Pancreas (tissue), 10 donors: Measurements from ENCODE around the gene TTLL5. TPM values are rescaled to one million over a fixed set of nuclear protein-coding genes. Genes with fewer than 3 reads are reported as not detected.
"Not testable (repeated sequence)": the region's sequence is repeated elsewhere in the genome, so short reads cannot be mapped to it uniquely, and the experiment has no call there.

Experiments
- ATAC-seq, 4 donors: fragments of 200-7000 bp; cut with Tn5 transposase; one replicate each; pipeline versions ENCODE4 v1.8.0 to v1.9.1; 2020; ENCODE audit warnings: mild to moderate bottlenecking in 4 of 4, moderate library complexity in 4 of 4
- DNase-seq, 6 donors: peaks; one replicate each; pipeline ENCODE4 v3.0.0-alpha.2; 2020
- FAIRE-seq: peaks from 2 replicates; lab custom pipeline; 2012; peaks lifted over from hg19 to GRCh38; lab: Jason Lieb, UNC
- H3K27ac ChIP-seq, 4 donors: fragments of 200-600 bp; sonication (generic); 1 replicate in 3 of 4; 2 replicates in 1 of 4; pipeline versions ENCODE4 v1.5.0 to v1.8.0; 2020
- H3K27me3 ChIP-seq, 4 donors: fragments of 200-600 bp; one replicate each; pipeline ENCODE4 v1.8.0; 2021
- H3K36me3 ChIP-seq, 3 donors: fragments of 200-600 bp; sonication (generic) in 1 of 3; one replicate each; pipeline versions ENCODE4 v1.5.0 to v1.8.0; 2020 to 2021
- H3K4me1 ChIP-seq, 3 donors: fragments of 200-600 bp; one replicate each; pipeline ENCODE4 v1.8.0; 2021
- H3K4me3 ChIP-seq, 4 donors: fragments of 200-600 bp; sonication (generic) in 2 of 4; one replicate each; pipeline versions ENCODE4 v1.5.0 to v1.8.0; 2020 to 2021
- H3K9me3 ChIP-seq, 4 donors: fragments of 200-600 bp; one replicate each; pipeline ENCODE4 v1.8.0; 2021
- WGBS, 2 donors: extraction: QIAGEN DNeasy Blood & Tissue Kit; methylation state at CpG; one replicate each; pipeline ENCODE4 v1.1.7; 2013; 5-methylcytosine and 5-hydroxymethylcytosine counted together
- intact Hi-C, 3 donors: fragments of 100-400 bp; cut with DNase I; formaldehyde crosslinking; loops; one replicate each; pipeline versions ENCODE4 v1.11.1 to v1.14.2; 2022
- polyA plus RNA-seq, 2 donors: library from polyadenylated mRNA; stranded (reverse); fragments of 200-250 nt; gene quantifications; one replicate each; pipeline ENCODE4 v1.2.3, GENCODE V29; 2013
- total RNA-seq, 6 donors: library from RNA; stranded (reverse); fragmentation: NEBNext Ultra II Directional in 4 of 6; extraction: Animal tissue kit (Norgen Biotek cat#: 25700) in 4 of 6; gene quantifications; one replicate each; pipeline versions ENCODE4 v1.2.1 to v1.2.4, GENCODE V29; 2021 to 2023
- TF ChIP-seq, protein P1 (sequence below), 4 donors: fragments of 200-600 bp; sonication (generic) in 3 of 4; IDR thresholded peaks; one replicate each; pipeline versions ENCODE4 v1.5.0 to v1.8.0; 2021; ENCODE audit warnings: antibody characterized with exemption in 4 of 4
- donor health status: healthy with polysubstance abuse.
- donor health status: DM: no; HTN: no; CAD: no; lungs with moderate emphysema.
- donor health status: DM: no; HTN: no; CAD: no.
- donor health status: control.
- donor health status: control.
- donor health status: Bipolar disorder and iron deficiency.
- donor health status: DM: yes; HTN: yes; CAD: no.
- donor health status: DM: no; HTN: no; CAD: no.
- donor health status: DM: no; HTN: no; CAD: no.
- donor health status: DM: yes; HTN: yes; CAD: no.

Gene TTLL5
- total and polyA plus RNA-seq, 8 donors: 7.6 to 22.6 (median 12.0) TPM

DNA sequence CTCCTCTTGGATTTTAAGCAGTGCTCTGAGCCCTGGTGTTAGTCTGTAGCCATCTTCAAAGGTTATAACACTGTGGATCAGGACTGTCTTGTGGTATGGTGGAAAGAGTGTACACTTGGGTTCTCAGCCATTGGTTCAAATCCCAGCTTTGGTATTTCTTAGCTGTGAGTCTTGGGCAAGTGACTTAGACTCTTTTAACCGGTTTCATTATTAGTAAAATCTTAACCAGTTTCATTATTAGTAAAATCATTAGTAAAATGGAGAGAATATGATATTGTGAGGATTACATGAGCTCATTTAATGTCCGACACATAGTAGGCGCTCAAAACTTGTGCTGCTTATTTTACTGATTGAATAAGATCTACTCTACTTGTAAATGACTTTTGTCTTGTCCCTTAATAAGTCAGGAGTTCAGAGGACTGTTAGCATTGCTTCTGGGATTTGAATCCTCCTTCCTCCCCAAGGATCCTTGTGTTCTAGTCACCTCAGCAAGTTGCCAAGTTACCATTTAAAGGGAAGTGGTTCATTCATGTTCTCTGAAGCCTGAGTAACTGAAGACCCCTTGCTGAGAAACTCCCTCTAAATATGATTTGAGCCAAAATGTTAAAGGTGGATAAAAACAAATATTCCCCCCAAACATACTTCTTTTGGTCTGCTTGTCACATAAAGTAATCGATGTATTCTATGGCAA, 12.4 kb downstream of the TTLL5 start:
- Histone ChIP-seq H3K9me3 (no peaks in the 10 kb centered on the region), H3K36me3 (no peaks in the 10 kb centered on the region), H3K4me3 (no peak overlapping the region), H3K27ac (no peak overlapping the region), H3K27me3 (no peaks in the 10 kb centered on the region), H3K4me1 (no peaks in the 10 kb centered on the region)
- TF ChIP-seq, protein P1, sequence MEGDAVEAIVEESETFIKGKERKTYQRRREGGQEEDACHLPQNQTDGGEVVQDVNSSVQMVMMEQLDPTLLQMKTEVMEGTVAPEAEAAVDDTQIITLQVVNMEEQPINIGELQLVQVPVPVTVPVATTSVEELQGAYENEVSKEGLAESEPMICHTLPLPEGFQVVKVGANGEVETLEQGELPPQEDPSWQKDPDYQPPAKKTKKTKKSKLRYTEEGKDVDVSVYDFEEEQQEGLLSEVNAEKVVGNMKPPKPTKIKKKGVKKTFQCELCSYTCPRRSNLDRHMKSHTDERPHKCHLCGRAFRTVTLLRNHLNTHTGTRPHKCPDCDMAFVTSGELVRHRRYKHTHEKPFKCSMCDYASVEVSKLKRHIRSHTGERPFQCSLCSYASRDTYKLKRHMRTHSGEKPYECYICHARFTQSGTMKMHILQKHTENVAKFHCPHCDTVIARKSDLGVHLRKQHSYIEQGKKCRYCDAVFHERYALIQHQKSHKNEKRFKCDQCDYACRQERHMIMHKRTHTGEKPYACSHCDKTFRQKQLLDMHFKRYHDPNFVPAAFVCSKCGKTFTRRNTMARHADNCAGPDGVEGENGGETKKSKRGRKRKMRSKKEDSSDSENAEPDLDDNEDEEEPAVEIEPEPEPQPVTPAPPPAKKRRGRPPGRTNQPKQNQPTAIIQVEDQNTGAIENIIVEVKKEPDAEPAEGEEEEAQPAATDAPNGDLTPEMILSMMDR (IDR thresholded peaks at IDR 0.05): no peak
- ATAC-seq (no peak), FAIRE-seq (no peak), DNase-seq (no peak)
- intact Hi-C loops: no loop called here
- 96% methylated on average over 4 of the region's 4 CpGs for WGBS, 2 donors

DNA sequence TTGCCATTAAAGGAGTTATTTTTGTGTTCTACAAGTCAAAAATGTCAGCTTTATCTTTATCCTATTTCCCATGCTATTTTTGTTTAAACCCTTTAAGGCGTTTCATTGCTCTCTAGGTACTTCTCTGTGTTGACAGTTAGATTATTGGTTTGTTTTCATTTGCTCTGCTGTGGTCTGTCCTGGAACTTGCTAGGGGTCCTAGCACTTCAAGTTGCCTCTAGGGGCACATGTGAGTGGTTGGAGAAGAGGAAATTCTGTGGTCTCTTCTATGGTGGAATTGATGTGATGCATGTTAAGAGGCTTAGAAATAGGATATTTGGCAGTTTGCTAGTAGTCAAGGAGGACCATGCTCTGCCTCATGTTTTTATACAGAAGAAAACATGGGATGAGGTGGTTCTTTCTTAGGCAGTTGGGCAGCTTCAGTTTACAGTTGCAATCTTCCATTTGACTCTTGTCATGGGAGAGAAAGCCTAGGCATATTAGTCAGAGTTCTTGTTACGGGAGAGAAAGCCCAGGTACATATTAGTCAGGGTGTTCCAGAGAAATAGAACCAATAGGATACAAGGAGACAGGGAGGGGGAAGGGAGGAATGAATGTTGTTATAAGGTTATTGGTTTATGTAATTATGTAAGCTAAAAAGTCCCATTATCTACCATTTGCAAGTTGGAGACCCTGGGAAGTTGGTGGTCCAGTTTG, 14.4 kb downstream of the TTLL5 start:
- Histone ChIP-seq H3K4me1 (no peaks in the 10 kb centered on the region), H3K36me3 (no peaks in the 10 kb centered on the region), H3K27ac (no peak overlapping the region), H3K4me3 (no peak overlapping the region), H3K27me3 (no peaks in the 10 kb centered on the region), H3K9me3 (no peaks in the 10 kb centered on the region)
- FAIRE-seq: no peak
- intact Hi-C loops: no loop called here
- 79 to 85% methylated on average over 2 of the region's 2 CpGs for WGBS, 2 donors
- DNase-seq: no peak
- ATAC-seq: no peak
- TF ChIP-seq, protein P1 (IDR thresholded peaks at IDR 0.05): no peak

DNA sequence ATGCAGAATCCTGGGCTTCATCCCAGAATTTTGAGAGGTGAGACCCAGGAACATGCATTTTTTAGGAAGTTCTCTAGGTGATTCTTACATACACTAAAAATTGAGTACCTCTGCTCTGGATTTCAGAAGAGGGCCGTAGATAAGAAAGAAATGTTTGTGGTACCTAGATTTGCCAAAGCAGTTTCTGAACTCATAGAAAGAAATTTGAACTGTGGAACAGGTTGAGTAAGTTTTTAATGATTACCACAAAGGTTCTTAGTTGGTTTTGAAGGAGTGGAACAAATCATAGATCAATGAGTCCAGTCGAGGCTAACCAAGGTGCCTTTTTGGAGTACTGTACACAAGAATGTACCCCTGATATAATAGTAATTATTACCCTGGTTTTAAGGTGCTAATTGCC, 24.9 kb downstream of the TTLL5 start:
- H3K36me3 ChIP-seq: peaks cover 0 to 9% (median 0%) of the 10 kb centered on the region in 3 donors
- ATAC-seq: peak in 1 of 4 donors; percentile 38
- no peaks in the 10 kb centered on the region for H3K9me3 ChIP-seq
- H3K4me3 ChIP-seq: no peak overlapping the region
- DNase-seq: no peak
- TF ChIP-seq, protein P1 (IDR thresholded peaks at IDR 0.05): no peak
- H3K27me3 ChIP-seq: no peaks in the 10 kb centered on the region
- H3K27ac ChIP-seq: no peak overlapping the region
- no peak for FAIRE-seq
- intact Hi-C loops: no loop called here
- peaks cover 0 to 4% (median 0%) of the 10 kb centered on the region in 3 donors for H3K4me1 ChIP-seq
- 27% methylated on average over 2 of the region's 2 CpGs for WGBS, 2 donors

DNA sequence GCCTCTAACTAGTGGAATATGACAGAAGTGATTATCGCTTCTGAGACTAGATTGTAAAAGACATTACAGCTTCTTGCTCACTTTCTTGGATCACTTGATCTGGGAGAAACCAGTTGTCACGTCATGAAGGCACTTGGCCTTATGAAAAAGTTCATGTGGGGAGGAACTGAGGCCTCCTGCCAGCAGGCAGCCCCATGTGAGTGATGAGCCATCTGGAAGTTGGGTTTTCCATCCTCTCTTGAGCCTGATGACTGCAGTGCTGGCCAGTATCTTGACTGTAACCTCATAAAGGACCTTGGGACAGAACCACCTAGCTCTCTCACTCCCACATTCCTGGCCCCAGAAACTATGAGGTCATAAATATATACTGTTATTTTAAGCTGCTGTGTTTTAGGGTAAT, 28.0 kb downstream of the TTLL5 start:
- Histone ChIP-seq H3K4me1 (peaks cover 0 to 4% (median 0%) of the 10 kb centered on the region in 3 donors), H3K27ac (no peak overlapping the region), H3K9me3 (no peaks in the 10 kb centered on the region), H3K4me3 (no peak overlapping the region), H3K36me3 (peaks cover 0 to 9% (median 0%) of the 10 kb centered on the region in 3 donors), H3K27me3 (no peaks in the 10 kb centered on the region)
- FAIRE-seq (no peak), ATAC-seq (no peak), DNase-seq (no peak)
- WGBS, 2 donors: 82 to 86% methylated on average over 2 of the region's 2 CpGs
- intact Hi-C loops: no loop called here
- TF ChIP-seq, protein P1 (IDR thresholded peaks at IDR 0.05): no peak

DNA sequence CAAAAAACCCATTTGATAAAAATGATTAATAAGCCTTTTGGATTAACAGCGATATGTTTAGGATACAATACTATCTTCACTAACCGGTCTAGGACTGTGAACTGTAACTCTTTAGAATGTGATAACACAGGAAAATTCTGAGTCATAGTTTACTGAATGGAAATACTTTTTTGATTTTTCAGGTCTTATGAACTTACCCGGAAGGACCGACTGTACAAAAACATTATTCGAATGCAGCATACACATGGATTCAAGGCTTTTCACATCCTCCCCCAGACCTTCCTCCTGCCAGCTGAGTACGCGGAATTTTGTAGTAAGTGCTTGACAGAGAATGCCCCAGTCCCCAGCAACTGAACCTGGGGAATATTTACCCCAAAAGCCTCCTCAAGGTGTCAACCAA, 29.0 kb downstream of the TTLL5 start:
- Histone ChIP-seq H3K9me3 (no peaks in the 10 kb centered on the region), H3K27ac (no peak overlapping the region), H3K36me3 (peaks cover 0 to 7% (median 0%) of the 10 kb centered on the region in 3 donors), H3K4me3 (no peak overlapping the region), H3K4me1 (peaks cover 0 to 4% (median 0%) of the 10 kb centered on the region in 3 donors), H3K27me3 (no peaks in the 10 kb centered on the region)
- no peak for DNase-seq
- no peak for ATAC-seq
- WGBS, 2 donors: 81 to 92% methylated on average over 7 of the region's 7 CpGs
- TF ChIP-seq, protein P1 (IDR thresholded peaks at IDR 0.05): no peak
- intact Hi-C loops: no loop called here
- no peak for FAIRE-seq

DNA sequence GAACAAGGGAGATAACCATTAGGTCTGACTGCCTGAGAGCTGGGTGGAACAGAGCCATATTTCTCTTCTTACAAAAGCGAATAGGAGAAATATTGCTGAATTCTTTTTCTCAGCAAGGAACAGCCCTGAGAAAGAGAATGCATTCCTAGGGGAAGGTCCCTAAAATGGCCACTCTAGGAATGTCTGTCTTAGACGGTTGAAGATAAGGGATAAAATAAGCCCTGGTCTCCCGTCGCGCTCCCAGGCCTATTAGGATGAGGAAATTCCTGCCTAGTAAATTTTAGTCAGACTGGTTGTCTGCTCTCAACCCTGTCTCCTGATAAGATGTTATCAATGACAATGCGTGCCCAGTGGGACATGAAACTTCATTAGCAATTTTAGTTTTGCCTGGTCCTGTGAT, 34.0 kb downstream of the TTLL5 start:
- intact Hi-C loops, FAIRE-seq, ATAC-seq, H3K27me3 ChIP-seq, H3K9me3 ChIP-seq, H3K4me3 ChIP-seq, H3K4me1 ChIP-seq, H3K27ac ChIP-seq, DNase-seq: not testable (repeated sequence)
- peaks cover 0 to 14% (median 1%) of the 10 kb centered on the region in 3 donors for H3K36me3 ChIP-seq
- 99% methylated on average over 6 of the region's 6 CpGs for WGBS, 2 donors
